KMS-11 (cell line): ENCODE results near the gene CEP43.

ENCODE experiments used
- H2AFZ ChIP-seq: fragments of 200-600 bp; sonication (generic); 2 replicates; pipeline ENCODE4 v1.6.1; 2016; ENCODE audit warnings: antibody characterized with exemption, mixed run types, low read depth
- H3K27ac ChIP-seq: fragments of 200-600 bp; sonication (generic); 2 replicates; pipeline ENCODE4 v1.6.1; 2016; ENCODE audit warnings: mild to moderate bottlenecking, mixed run types
- H3K27me3 ChIP-seq: fragments of 200-600 bp; sonication (generic); 2 replicates; pipeline ENCODE4 v1.6.1; 2017; ENCODE audit warnings: mild to moderate bottlenecking, low read depth, mixed run types, moderate library complexity; ENCODE audit not compliant: insufficient read depth
- H3K36me3 ChIP-seq: fragments of 200-600 bp; sonication (generic); 2 replicates; pipeline ENCODE4 v1.6.1; 2017; ENCODE audit warnings: mild to moderate bottlenecking, mixed run types; ENCODE audit not compliant: insufficient read depth
- H3K4me1 ChIP-seq: fragments of 200-600 bp; sonication (generic); 2 replicates; pipeline ENCODE4 v1.6.1; 2016; ENCODE audit warnings: mild to moderate bottlenecking, low read depth, mixed run types; ENCODE audit not compliant: poor library complexity, severe bottlenecking
- H3K4me2 ChIP-seq: fragments of 200-600 bp; sonication (generic); 2 replicates; pipeline ENCODE4 v1.7.0; 2016; ENCODE audit warnings: mild to moderate bottlenecking, mixed run types
- H3K4me3 ChIP-seq: fragments of 200-600 bp; sonication (generic); IDR thresholded peaks from 2 replicates; pipeline ENCODE4 v1.6.1; 2017; ENCODE audit warnings: low read depth, low read length, mixed read lengths; ENCODE audit not compliant: insufficient read depth
- H3K79me2 ChIP-seq: fragments of 200-600 bp; sonication (generic); 2 replicates; pipeline ENCODE4 v1.6.1; 2016; ENCODE audit warnings: low read depth, mixed run types; ENCODE audit not compliant: insufficient read depth
- H3K9ac ChIP-seq: fragments of 200-600 bp; sonication (generic); 2 replicates; pipeline ENCODE4 v1.6.1; 2016; ENCODE audit warnings: mild to moderate bottlenecking, mixed run types
- H4K20me1 ChIP-seq: fragments of 200-600 bp; sonication (generic); 2 replicates; pipeline ENCODE4 v1.6.1; 2016; ENCODE audit warnings: mild to moderate bottlenecking, mixed run types; ENCODE audit not compliant: insufficient read depth
- TF ChIP-seq, protein P1 (sequence below): fragments of 200-600 bp; sonication (generic); conservative IDR thresholded peaks from 2 replicates; pipeline ENCODE4 v1.6.1; 2017; ENCODE audit warnings: low read depth, mild to moderate bottlenecking, antibody characterized with exemption, low read length, moderate library complexity, mixed read lengths

Gene CEP43

DNA sequence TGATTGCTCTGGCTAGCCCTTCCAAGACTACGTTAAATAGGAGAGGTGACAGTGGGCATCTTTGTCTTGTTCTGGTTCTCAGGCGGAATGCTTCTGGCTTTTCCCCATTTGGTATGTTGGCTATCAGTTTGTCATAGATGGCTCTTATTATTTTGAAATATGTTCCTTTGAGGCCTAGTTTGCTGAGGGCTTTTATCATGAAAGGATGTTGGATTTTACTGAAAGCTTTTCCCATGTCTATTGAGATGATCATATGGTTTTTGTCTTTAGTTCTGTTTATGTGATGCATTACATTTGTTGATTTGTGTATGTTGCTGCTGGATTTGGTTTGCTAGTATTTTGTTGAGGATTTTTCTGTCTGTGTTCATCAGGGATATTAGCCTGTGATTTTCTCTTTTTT, 32.9 kb upstream of the CEP43 start:
- Histone ChIP-seq H3K36me3 (no peaks in the 10 kb centered on the region), H3K27ac (no peak overlapping the region), H3K79me2 (no peaks in the 10 kb centered on the region), H4K20me1 (no peaks in the 10 kb centered on the region), H3K4me2 (no peak overlapping the region), H3K4me1 (no peaks in the 10 kb centered on the region), H2AFZ (no peak overlapping the region), H3K9ac (no peak overlapping the region), H3K4me3 (no peak overlapping the region), H3K27me3 (no peaks in the 10 kb centered on the region)
- TF ChIP-seq, protein P1, sequence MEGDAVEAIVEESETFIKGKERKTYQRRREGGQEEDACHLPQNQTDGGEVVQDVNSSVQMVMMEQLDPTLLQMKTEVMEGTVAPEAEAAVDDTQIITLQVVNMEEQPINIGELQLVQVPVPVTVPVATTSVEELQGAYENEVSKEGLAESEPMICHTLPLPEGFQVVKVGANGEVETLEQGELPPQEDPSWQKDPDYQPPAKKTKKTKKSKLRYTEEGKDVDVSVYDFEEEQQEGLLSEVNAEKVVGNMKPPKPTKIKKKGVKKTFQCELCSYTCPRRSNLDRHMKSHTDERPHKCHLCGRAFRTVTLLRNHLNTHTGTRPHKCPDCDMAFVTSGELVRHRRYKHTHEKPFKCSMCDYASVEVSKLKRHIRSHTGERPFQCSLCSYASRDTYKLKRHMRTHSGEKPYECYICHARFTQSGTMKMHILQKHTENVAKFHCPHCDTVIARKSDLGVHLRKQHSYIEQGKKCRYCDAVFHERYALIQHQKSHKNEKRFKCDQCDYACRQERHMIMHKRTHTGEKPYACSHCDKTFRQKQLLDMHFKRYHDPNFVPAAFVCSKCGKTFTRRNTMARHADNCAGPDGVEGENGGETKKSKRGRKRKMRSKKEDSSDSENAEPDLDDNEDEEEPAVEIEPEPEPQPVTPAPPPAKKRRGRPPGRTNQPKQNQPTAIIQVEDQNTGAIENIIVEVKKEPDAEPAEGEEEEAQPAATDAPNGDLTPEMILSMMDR = no peak

DNA sequence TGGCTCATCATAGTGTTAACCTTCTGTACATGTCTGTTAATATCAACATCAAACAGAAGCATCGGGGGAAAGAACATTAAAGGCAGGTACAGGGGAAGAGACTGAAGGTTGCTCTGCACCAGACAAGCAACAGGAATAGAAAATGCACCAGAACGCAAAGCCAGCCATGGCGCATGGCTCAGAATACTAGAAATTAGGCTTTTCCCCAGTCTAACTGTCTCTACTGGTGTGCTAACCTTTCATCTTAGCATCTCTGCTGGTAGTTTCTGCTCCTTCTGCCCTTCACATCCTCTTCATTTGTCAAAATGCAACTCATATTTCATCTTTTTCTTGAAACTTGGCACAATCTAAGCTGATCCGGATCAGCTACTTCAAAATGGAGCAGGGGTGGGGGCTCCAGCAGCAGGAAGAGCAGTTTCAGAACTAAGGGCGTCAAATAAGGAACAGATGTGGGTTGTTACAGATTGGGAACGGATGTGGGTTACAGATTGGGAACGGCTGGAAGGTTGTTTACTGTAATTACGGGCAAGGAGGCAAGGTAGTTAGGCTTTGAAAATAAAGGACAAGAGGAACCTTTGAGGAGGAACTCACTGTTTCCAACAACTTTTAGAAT, 29.7 kb upstream of the CEP43 start:
- Histone ChIP-seq H3K4me3 (no peak overlapping the region), H3K4me2 (no peak overlapping the region), H3K9ac (no peak overlapping the region), H3K4me1 (no peaks in the 10 kb centered on the region), H3K36me3 (no peaks in the 10 kb centered on the region), H4K20me1 (no peaks in the 10 kb centered on the region), H3K27ac (no peak overlapping the region), H3K79me2 (no peaks in the 10 kb centered on the region), H2AFZ (no peak overlapping the region), H3K27me3 (no peaks in the 10 kb centered on the region)
- TF ChIP-seq, protein P1 = no peak

DNA sequence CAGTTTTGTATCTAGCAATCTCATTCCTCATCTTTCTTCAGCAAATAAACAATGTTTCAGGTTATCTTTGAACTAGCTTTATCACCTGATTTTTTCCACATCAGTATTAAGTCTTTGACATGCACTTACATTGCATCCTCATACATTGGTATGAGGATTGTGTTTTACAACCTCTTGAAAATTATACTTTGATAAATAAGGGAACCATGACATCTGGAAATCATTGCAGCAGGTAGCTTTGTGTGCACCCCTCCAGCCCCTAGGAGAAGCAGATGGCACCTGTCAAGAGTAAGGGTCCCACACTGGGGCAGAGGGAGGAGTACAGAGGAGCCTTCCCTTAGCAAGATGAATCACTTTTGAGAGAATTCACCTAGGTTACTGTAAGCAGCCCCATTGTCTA, 29.1 kb upstream of the CEP43 start:
- TF ChIP-seq, protein P1 = no peak
- no peak overlapping the region for H3K27ac ChIP-seq
- no peaks in the 10 kb centered on the region for H3K4me1 ChIP-seq
- H4K20me1 ChIP-seq = no peaks in the 10 kb centered on the region
- H3K27me3 ChIP-seq = no peaks in the 10 kb centered on the region
- no peak overlapping the region for H3K4me3 ChIP-seq
- H3K36me3 ChIP-seq = no peaks in the 10 kb centered on the region
- H3K4me2 ChIP-seq = no peak overlapping the region
- no peak overlapping the region for H2AFZ ChIP-seq
- no peak overlapping the region for H3K9ac ChIP-seq
- no peaks in the 10 kb centered on the region for H3K79me2 ChIP-seq

DNA sequence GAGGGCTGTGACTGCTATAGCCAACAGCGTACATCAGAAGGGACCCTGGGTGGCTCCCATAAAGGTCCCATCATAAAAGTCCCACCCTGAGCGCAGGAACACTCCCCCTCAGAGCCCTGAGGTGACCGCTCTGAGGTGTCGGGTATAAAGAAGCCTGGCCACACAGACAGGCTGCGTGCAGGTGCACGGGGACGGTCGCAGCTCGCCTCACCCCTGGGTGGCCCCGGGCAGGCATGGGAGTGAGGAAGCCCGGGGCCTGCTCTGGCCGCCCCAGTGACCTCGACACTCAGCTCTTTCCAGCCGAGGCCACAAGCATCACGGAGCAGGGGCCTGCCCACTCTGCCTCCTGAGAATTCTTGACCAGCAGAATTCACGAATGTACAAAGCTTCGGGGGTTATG, 28.4 kb upstream of the CEP43 start:
- no peak overlapping the region for H3K9ac ChIP-seq
- no peaks in the 10 kb centered on the region for H3K36me3 ChIP-seq
- no peaks in the 10 kb centered on the region for H3K79me2 ChIP-seq
- H3K4me1 ChIP-seq = no peaks in the 10 kb centered on the region
- H2AFZ ChIP-seq = no peak overlapping the region
- H3K4me3 ChIP-seq = no peak overlapping the region
- no peak overlapping the region for H3K27ac ChIP-seq
- TF ChIP-seq, protein P1 = no peak
- no peaks in the 10 kb centered on the region for H3K27me3 ChIP-seq
- H3K4me2 ChIP-seq = no peak overlapping the region
- no peaks in the 10 kb centered on the region for H4K20me1 ChIP-seq
